Esophagus squamous epithelium (tissue), 5 donors: ENCODE measurements around the gene TSPEAR. TPM values are rescaled to one million over a fixed set of nuclear protein-coding genes. Genes with fewer than 3 reads are reported as not detected.

ENCODE experiments used
- DNase-seq: peaks from one replicate; lab custom pipeline; 2025; lab: John Stamatoyannopoulos, UW
- H3K27ac ChIP-seq, 4 donors: fragments of 200-600 bp; sonication (generic); one replicate each; pipeline ENCODE4 v1.5.1; 2016 to 2019; ENCODE audit warnings: mild to moderate bottlenecking in 1 of 4
- H3K27me3 ChIP-seq, 4 donors: fragments of 200-600 bp; sonication (generic); 1 replicate in 3 of 4; 2 replicates in 1 of 4; pipeline versions ENCODE4 v1.5.1 to v1.6.0; 2017 to 2021; ENCODE audit warnings: antibody characterized with exemption in 1 of 4
- H3K36me3 ChIP-seq, 3 donors: fragments of 200-600 bp; sonication (generic); one replicate each; pipeline ENCODE4 v1.5.1; 2016 to 2019
- H3K4me1 ChIP-seq, 3 donors: fragments of 200-600 bp; sonication (generic); one replicate each; pipeline ENCODE4 v1.5.1; 2017 to 2019
- H3K4me3 ChIP-seq, 4 donors: fragments of 200-600 bp; sonication (generic); 1 replicate in 3 of 4; 2 replicates in 1 of 4; pipeline ENCODE4 v1.5.1; 2016 to 2019; ENCODE audit warnings: mild to moderate bottlenecking in 2 of 4, moderate library complexity in 1 of 4
- H3K9me3 ChIP-seq, 3 donors: fragments of 200-600 bp; sonication (generic); one replicate each; pipeline ENCODE4 v1.5.1; 2016 to 2019
- POLR2A ChIP-seq, 4 donors: fragments of 450-650 bp; IDR thresholded peaks; one replicate each; pipeline ENCODE4 v1.6.1; 2017; ENCODE audit warnings: antibody characterized with exemption in 4 of 4, mild to moderate bottlenecking in 4 of 4, moderate library complexity in 3 of 4
- WGBS, 2 donors: methylation state at CpG; one replicate each; pipeline ENCODE4 v1.1.5; 2018; 5-methylcytosine and 5-hydroxymethylcytosine counted together
- intact Hi-C: fragments of 100-400 bp; cut with DNase I; formaldehyde crosslinking; loops from one replicate; pipeline ENCODE4 v1.15.0; 2022
- total RNA-seq, 4 donors: library from RNA; depleted of rRNA; stranded (reverse); fragments of >200 nt; gene quantifications; one replicate each; pipeline ENCODE4 v1.1.0, GENCODE V29; 2016
- TF ChIP-seq, protein P1 (sequence below), 6 experiments: fragments of 450-650 bp in 4 of 6; fragments of 200-600 bp in 2 of 6; sonication (generic) in 2 of 6; IDR thresholded peaks; one replicate each; pipeline ENCODE4 v1.5.1; 2016 to 2019; ENCODE audit warnings: antibody characterized with exemption in 6 of 6, mild to moderate bottlenecking in 4 of 6, moderate library complexity in 4 of 6
- donor health status: DM: yes; HTN: yes; CAD: no.

TSPEAR gene
- total RNA-seq, 4 donors from 2014 or later: not detected

DNA sequence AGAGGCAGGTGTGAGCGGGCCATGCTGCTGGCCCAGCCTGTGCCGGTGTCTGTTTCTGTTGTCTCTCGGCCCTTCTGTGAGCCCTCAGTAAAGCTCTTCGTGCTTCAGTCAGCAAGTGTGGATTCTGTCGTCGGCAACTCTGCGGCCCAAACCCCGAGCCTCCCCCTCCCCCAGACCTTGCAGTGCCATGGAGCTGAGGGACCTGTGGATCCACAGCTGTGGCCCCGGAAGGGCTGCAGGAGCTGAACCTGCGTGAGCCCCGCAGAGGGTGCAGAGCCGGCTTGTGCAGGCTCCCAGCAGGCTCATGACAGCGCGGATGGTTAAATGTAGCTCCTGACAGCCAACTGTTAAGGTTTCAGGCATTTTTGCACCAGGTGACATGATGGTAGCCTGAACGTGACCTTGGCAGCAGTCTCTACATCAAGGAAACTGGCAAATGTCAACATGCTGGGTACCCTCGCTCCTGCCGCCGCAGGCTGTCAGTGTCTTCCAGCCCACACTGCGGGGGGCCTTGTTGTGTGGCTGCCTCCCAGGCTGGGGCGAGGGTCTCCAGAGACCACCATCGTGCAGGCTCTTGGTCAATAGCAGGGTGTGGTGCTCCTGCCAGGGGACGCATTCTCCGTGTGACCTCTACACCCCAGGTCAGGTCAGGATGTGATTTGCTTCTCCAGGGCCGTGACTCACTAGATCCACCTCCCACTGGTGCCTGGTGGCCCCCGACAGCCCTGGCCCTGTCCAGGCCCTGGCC is 249.1 kb downstream of the TSPEAR start:
- H3K27me3 ChIP-seq: no peaks in the 10 kb centered on the region
- intact Hi-C loops: no loop called here
- no peak overlapping the region for H3K4me3 ChIP-seq
- TF ChIP-seq, protein P1, sequence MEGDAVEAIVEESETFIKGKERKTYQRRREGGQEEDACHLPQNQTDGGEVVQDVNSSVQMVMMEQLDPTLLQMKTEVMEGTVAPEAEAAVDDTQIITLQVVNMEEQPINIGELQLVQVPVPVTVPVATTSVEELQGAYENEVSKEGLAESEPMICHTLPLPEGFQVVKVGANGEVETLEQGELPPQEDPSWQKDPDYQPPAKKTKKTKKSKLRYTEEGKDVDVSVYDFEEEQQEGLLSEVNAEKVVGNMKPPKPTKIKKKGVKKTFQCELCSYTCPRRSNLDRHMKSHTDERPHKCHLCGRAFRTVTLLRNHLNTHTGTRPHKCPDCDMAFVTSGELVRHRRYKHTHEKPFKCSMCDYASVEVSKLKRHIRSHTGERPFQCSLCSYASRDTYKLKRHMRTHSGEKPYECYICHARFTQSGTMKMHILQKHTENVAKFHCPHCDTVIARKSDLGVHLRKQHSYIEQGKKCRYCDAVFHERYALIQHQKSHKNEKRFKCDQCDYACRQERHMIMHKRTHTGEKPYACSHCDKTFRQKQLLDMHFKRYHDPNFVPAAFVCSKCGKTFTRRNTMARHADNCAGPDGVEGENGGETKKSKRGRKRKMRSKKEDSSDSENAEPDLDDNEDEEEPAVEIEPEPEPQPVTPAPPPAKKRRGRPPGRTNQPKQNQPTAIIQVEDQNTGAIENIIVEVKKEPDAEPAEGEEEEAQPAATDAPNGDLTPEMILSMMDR (IDR thresholded peaks at IDR 0.05): no peak
- TF ChIP-seq POLR2A (IDR thresholded peaks at IDR 0.05): no peak
- H3K4me1 ChIP-seq: no peaks in the 10 kb centered on the region
- no peak overlapping the region for H3K27ac ChIP-seq
- no peak for DNase-seq
- WGBS, 2 donors: 81 to 89% methylated on average over 7 to 9 of the region's 25 CpGs
- no peaks in the 10 kb centered on the region for H3K9me3 ChIP-seq
- no peaks in the 10 kb centered on the region for H3K36me3 ChIP-seq

DNA sequence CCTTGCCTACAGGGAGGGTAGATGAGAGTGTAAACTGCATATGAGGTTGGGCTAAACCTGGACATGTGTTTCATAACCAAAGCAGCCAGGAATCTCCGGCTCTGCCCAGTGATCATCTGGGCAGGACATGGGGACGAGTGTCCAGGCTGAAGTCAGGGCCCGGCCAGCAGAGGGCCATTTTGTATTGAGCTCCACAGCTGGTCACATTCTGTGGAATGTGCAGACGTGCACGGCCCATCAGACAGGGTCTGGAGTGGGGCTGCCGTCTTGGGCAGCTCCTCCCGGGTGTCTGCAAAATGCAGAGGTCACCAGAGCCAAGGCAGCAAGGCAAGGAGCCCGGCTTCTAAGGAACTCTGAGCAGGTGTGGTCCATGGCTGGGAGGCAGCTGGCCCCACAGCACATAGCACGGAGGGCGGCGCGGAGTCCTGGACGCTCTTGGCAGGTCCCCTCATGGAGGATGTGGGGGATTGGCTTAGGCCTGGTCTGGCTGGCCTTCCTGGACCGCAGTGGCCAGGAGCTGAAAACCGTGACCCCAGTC is 249.8 kb downstream of the TSPEAR start:
- H3K9me3 ChIP-seq: no peaks in the 10 kb centered on the region
- no peaks in the 10 kb centered on the region for H3K36me3 ChIP-seq
- H3K4me3 ChIP-seq: no peak overlapping the region
- H3K4me1 ChIP-seq: peaks cover 0 to 2% (median under 1%) of the 10 kb centered on the region in 3 donors
- intact Hi-C loops: no loop called here
- no peak overlapping the region for H3K27ac ChIP-seq
- no peak for DNase-seq
- TF ChIP-seq, protein P1 (IDR thresholded peaks at IDR 0.05): no peak
- TF ChIP-seq POLR2A (IDR thresholded peaks at IDR 0.05): no peak
- H3K27me3 ChIP-seq: no peaks in the 10 kb centered on the region
- WGBS, 2 donors: 80 to 88% methylated on average over 2 to 6 of the region's 15 CpGs

DNA sequence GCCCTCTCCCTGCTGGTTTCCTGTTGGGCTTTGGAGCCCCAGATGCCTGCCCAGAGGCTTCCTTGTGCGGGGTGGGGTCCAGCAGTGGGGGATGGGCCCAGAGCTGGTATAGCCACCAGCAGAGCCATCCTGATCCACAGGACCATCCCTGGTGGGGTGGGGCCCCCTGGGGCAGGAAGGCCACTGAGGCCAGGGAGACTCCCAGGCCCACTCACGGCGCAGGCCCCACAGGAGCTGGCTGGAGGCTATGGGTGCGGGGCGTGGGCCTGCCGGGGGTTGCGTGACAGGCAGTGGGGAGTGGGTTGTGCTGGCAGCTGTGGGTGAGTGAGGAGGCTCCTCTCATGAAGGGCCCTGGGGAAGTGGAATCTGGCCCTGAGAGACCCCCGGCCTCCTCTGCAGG is 250.4 kb downstream of the TSPEAR start:
- Histone ChIP-seq H3K4me1 (peaks cover 2 to 7% (median 6%) of the 10 kb centered on the region in 3 donors), H3K4me3 (no peak overlapping the region), H3K27ac (no peak overlapping the region), H3K27me3 (no peaks in the 10 kb centered on the region), H3K36me3 (no peaks in the 10 kb centered on the region), H3K9me3 (no peaks in the 10 kb centered on the region)
- DNase-seq: no peak
- WGBS, 2 donors: 100% methylated on average over 1 of the region's 8 CpGs; no CpG with 5 or more reads in 1 of the 2 donors
- TF ChIP-seq, protein P1 (IDR thresholded peaks at IDR 0.05): no peak
- no peak for TF ChIP-seq POLR2A (IDR thresholded peaks at IDR 0.05)
- intact Hi-C loops: no loop called here

GRCh38 chr21:44460441-44460755 is 251.0 kb downstream of the TSPEAR start:
- peaks cover 4 to 13% (median 8%) of the 10 kb centered on the region in 3 donors for H3K4me1 ChIP-seq
- TF ChIP-seq, protein P1 (IDR thresholded peaks at IDR 0.05): no peak
- TF ChIP-seq POLR2A (IDR thresholded peaks at IDR 0.05): no peak
- no peak overlapping the region for H3K27ac ChIP-seq
- no peaks in the 10 kb centered on the region for H3K36me3 ChIP-seq
- no peaks in the 10 kb centered on the region for H3K9me3 ChIP-seq
- H3K4me3 ChIP-seq: no peak overlapping the region
- no peaks in the 10 kb centered on the region for H3K27me3 ChIP-seq
- DNase-seq: no peak
- intact Hi-C loops: no loop called here
- 84 to 96% methylated on average over 5 of the region's 8 CpGs for WGBS, 2 donors

GRCh38 chr21:44459712-44460440 is 251.5 kb downstream of the TSPEAR start:
- DNase-seq: no peak
- Histone ChIP-seq H3K36me3 (no peaks in the 10 kb centered on the region), H3K4me3 (no peak overlapping the region), H3K27me3 (no peaks in the 10 kb centered on the region), H3K27ac (no peak overlapping the region), H3K4me1 (peaks cover 4 to 18% (median 8%) of the 10 kb centered on the region in 3 donors), H3K9me3 (peaks cover 0 to 1% (median 0%) of the 10 kb centered on the region in 3 donors)
- WGBS, 2 donors: 78 to 79% methylated on average over 10 to 13 of the region's 14 CpGs
- intact Hi-C loops: no loop called here
- TF ChIP-seq, protein P1 (IDR thresholded peaks at IDR 0.05): no peak
- no peak for TF ChIP-seq POLR2A (IDR thresholded peaks at IDR 0.05)
